Measurements from ENCODE around the gene ODF2L.
A peak's percentile ranks its signal among the peaks of the same experiment; 100 is the strongest.

The ODF2L gene

DNA sequence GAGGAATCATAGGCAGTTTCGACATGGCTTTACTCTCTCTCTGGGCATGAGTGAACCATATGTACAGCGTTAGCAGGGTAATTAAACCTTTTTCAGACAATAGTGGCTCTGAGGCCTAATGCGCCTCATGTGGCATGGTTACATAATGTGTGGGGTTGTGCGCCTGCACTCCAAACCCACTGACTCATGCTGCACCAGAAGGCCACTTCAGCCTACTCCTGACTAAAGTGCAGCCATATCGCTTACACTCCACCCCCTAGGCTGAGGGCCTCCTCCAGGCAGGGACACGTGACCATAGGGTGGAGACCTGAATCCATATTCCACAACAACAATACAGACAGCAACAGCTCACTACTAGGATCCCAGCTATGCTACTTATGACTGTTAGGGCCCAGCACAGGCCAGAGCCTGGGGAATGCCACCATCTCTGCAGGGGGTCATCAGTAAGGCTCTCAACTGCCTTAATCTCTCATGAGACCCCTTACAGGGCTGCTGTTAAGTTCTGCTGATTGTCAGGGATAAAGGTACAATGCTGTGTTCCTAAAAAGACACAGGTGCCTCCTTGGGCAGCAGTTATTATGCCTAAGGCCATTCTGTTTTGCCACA lies 13.4 kb upstream of the ODF2L start:
- no peak for TF ChIP-seq EP300 (IDR thresholded peaks at IDR 0.05; ENCODE audit: borderline replicate concordance)
- no peak for TF ChIP-seq TCF12 (IDR thresholded peaks at IDR 0.05; ENCODE audit: low read depth)
- TF ChIP-seq EGR1 (IDR thresholded peaks at IDR 0.05) = no peak
- TF ChIP-seq USF1 (IDR thresholded peaks at IDR 0.05) = peak; percentile 58
- no peak for TF ChIP-seq REST (IDR thresholded peaks at IDR 0.05; ENCODE audit: low read depth)

- TF ChIP-seq TCF12 (IDR thresholded peaks at IDR 0.05; ENCODE audit: low read depth) (0 out of 2 replicates have a peak, but pooled peaks have one; percentile 11), FOXM1 (IDR thresholded peaks at IDR 0.05; ENCODE audit: borderline replicate concordance, low read depth) (no peak)
Observed at GRCh38 chr1:86396498-86396890, 371 bp upstream of the ODF2L start.

- TF ChIP-seq, protein P1, sequence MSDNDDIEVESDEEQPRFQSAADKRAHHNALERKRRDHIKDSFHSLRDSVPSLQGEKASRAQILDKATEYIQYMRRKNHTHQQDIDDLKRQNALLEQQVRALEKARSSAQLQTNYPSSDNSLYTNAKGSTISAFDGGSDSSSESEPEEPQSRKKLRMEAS (IDR thresholded peaks at IDR 0.05) = no peak
- no peak for TF ChIP-seq NFIC (IDR thresholded peaks at IDR 0.05)
- no peak for TF ChIP-seq TEAD4 (IDR thresholded peaks at IDR 0.05)
- no peak for TF ChIP-seq RAD21 (IDR thresholded peaks at IDR 0.05; ENCODE audit: low read depth)
- TF ChIP-seq FOXM1 (IDR thresholded peaks at IDR 0.05; ENCODE audit: borderline replicate concordance, low read depth) = no peak
- no peak for TF ChIP-seq USF1 (IDR thresholded peaks at IDR 0.05)
Observed at GRCh38 chr1:86394416-86394815, 1.7 kb downstream of the ODF2L start.

DNA sequence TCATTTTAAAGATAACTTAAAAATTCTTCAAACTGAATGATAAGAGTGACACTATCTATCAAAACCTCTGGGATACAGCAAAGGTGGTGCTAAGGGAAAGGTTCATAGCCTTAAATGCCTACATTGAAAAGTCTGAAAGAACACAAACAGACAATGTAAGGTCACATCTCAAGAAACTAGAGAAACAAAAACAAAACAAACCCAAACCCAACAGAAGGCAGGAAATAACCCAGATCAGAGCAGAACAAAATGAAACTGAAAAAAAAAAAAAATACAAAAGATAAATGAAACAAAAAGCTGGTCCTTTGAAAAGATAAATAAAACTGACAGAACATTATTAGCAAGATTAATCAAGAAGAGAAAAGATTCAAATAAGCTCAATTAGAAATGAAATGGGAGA lies 6.8 kb downstream of the ODF2L start:
- TF ChIP-seq CREB1 (IDR thresholded peaks at IDR 0.05; ENCODE audit: low read depth) (no peak), NFIC (IDR thresholded peaks at IDR 0.05) (no peak), YY1 (IDR thresholded peaks at IDR 0.05; ENCODE audit: low read depth) (no peak), RAD21 (IDR thresholded peaks at IDR 0.05; ENCODE audit: low read depth) (no peak), USF1 (IDR thresholded peaks at IDR 0.05) (no peak), ZBTB7A (IDR thresholded peaks at IDR 0.05; ENCODE audit: low read depth) (no peak), TCF12 (IDR thresholded peaks at IDR 0.05; ENCODE audit: low read depth) (no peak), REST (IDR thresholded peaks at IDR 0.05; ENCODE audit: low read depth) (no peak), TEAD4 (IDR thresholded peaks at IDR 0.05) (no peak), FOXM1 (IDR thresholded peaks at IDR 0.05; ENCODE audit: borderline replicate concordance, low read depth) (no peak), TAF1 (IDR thresholded peaks at IDR 0.05; ENCODE audit: low read depth) (no peak), CEBPB (IDR thresholded peaks at IDR 0.05) (no peak), EGR1 (IDR thresholded peaks at IDR 0.05) (no peak), EP300 (IDR thresholded peaks at IDR 0.05; ENCODE audit: borderline replicate concordance) (no peak)
- TF ChIP-seq, protein P1 (IDR thresholded peaks at IDR 0.05) = no peak

GRCh38 chr1:86388777-86389176 lies 7.3 kb downstream of the ODF2L start:
- TF ChIP-seq TAF1 (IDR thresholded peaks at IDR 0.05; ENCODE audit: low read depth) (no peak), YY1 (IDR thresholded peaks at IDR 0.05; ENCODE audit: low read depth) (no peak), RAD21 (IDR thresholded peaks at IDR 0.05; ENCODE audit: low read depth) (no peak), EGR1 (IDR thresholded peaks at IDR 0.05) (no peak), ZBTB7A (IDR thresholded peaks at IDR 0.05; ENCODE audit: low read depth) (no peak), CEBPB (IDR thresholded peaks at IDR 0.05) (no peak), USF1 (IDR thresholded peaks at IDR 0.05) (no peak), EP300 (IDR thresholded peaks at IDR 0.05; ENCODE audit: borderline replicate concordance) (no peak), CREB1 (IDR thresholded peaks at IDR 0.05; ENCODE audit: low read depth) (no peak), FOXM1 (IDR thresholded peaks at IDR 0.05; ENCODE audit: borderline replicate concordance, low read depth) (no peak), REST (IDR thresholded peaks at IDR 0.05; ENCODE audit: low read depth) (no peak), TEAD4 (IDR thresholded peaks at IDR 0.05) (no peak), TCF12 (IDR thresholded peaks at IDR 0.05; ENCODE audit: low read depth) (no peak), NFIC (IDR thresholded peaks at IDR 0.05) (no peak)
